ENCODE measurements around the gene LPCAT2. TPM values are rescaled to one million over a fixed set of nuclear protein-coding genes. Genes with fewer than 3 reads are reported as not detected.

The LPCAT2 gene
- total RNA-seq, 4 donors from 2014 or later, result 4.6 to 66.0 (median 10.9) TPM

DNA sequence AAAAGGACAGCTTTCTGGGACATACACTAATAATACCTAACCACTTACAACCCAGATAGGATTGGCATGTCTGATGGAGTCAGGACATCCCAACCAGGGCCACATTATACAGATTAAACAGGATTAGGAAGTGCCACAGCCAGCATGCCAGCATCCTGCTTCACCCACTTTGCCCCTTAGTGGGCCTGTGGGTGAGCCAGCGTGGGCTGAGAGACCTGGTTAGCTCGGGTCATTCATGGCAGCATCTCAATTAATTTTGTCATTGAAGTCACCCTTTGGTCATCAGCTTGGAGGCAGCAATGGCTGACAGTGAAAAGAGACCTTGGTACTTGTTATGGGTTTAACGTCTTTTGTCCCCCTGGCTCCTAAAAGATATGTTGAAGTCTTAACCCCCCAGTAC lies 117.0 kb downstream of the LPCAT2 start:
- no peak for DNase-seq
- Histone ChIP-seq H3K4me1 (no peaks in the 10 kb centered on the region), H3K36me3 (no peaks in the 10 kb centered on the region), H3K4me3 (no peak overlapping the region), H3K27me3 (no peaks in the 10 kb centered on the region), H3K9me3 (no peaks in the 10 kb centered on the region), H3K27ac (no peak overlapping the region)
- no peak for TF ChIP-seq POLR2A (IDR thresholded peaks at IDR 0.05)
- TF ChIP-seq, protein P1, sequence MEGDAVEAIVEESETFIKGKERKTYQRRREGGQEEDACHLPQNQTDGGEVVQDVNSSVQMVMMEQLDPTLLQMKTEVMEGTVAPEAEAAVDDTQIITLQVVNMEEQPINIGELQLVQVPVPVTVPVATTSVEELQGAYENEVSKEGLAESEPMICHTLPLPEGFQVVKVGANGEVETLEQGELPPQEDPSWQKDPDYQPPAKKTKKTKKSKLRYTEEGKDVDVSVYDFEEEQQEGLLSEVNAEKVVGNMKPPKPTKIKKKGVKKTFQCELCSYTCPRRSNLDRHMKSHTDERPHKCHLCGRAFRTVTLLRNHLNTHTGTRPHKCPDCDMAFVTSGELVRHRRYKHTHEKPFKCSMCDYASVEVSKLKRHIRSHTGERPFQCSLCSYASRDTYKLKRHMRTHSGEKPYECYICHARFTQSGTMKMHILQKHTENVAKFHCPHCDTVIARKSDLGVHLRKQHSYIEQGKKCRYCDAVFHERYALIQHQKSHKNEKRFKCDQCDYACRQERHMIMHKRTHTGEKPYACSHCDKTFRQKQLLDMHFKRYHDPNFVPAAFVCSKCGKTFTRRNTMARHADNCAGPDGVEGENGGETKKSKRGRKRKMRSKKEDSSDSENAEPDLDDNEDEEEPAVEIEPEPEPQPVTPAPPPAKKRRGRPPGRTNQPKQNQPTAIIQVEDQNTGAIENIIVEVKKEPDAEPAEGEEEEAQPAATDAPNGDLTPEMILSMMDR (IDR thresholded peaks at IDR 0.05), result no peak

DNA sequence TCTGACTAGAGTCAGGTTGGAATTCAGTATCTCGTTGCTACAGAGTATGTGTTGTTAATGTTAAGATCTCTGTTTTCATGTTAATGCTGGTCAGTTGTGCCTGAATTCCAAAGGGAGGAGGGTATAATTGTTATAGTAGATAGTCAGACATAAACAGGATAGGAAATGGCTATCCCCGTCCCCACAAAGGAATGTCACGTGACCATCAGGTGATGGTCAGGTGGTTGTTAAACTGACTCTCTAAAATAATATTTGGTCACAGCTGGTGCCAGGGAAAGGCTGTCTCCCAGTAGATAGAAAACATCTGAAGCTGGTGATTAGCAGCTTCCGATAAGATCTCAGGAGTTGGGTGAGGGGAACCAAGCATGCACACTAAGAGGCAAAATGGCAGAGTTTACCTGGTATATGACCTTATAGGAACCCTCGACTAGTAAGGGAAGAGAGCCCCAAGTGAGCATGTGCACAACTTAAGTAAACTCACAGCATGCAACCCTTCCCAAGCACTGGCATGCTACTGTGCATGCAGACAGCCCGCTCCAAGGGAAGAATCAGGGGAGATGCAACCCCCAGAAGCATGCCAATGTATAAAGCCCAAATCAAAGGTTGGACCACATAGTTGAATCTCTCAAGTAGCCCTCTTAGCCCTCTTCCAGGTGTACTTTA lies 119.6 kb downstream of the LPCAT2 start:
- Histone ChIP-seq H3K36me3 (no peaks in the 10 kb centered on the region), H3K4me1 (no peaks in the 10 kb centered on the region), H3K4me3 (no peak overlapping the region), H3K27ac (no peak overlapping the region), H3K9me3 (no peaks in the 10 kb centered on the region), H3K27me3 (no peaks in the 10 kb centered on the region)
- DNase-seq, result no peak
- TF ChIP-seq, protein P1 (IDR thresholded peaks at IDR 0.05), result no peak
- TF ChIP-seq POLR2A (IDR thresholded peaks at IDR 0.05), result no peak

- H3K27me3 ChIP-seq, result no peaks in the 10 kb centered on the region
- H3K36me3 ChIP-seq, result no peaks in the 10 kb centered on the region
- H3K27ac ChIP-seq, result no peak overlapping the region
These were observed 121.9 kb downstream of the LPCAT2 start for GRCh38 chr16:55630774-55631173.

GRCh38 chr16:55632259-55632658 lies 123.4 kb downstream of the LPCAT2 start:
- H3K27ac ChIP-seq, result no peak overlapping the region
- no peaks in the 10 kb centered on the region for H3K27me3 ChIP-seq
- no peaks in the 10 kb centered on the region for H3K4me1 ChIP-seq
- DNase-seq, result no peak
- no peak overlapping the region for H3K4me3 ChIP-seq
- no peaks in the 10 kb centered on the region for H3K9me3 ChIP-seq
- H3K36me3 ChIP-seq, result no peaks in the 10 kb centered on the region
- no peak for TF ChIP-seq POLR2A (IDR thresholded peaks at IDR 0.05)
- TF ChIP-seq, protein P1 (IDR thresholded peaks at IDR 0.05), result no peak

More at GRCh38 chr16:55630774-55631173, 121.9 kb downstream of the LPCAT2 start:
- Histone ChIP-seq H3K4me1 (no peaks in the 10 kb centered on the region), H3K9me3 (no peaks in the 10 kb centered on the region), H3K4me3 (no peak overlapping the region)
- DNase-seq, result no peak
- no peak for TF ChIP-seq POLR2A (IDR thresholded peaks at IDR 0.05)
- TF ChIP-seq, protein P1 (IDR thresholded peaks at IDR 0.05), result no peak

DNA sequence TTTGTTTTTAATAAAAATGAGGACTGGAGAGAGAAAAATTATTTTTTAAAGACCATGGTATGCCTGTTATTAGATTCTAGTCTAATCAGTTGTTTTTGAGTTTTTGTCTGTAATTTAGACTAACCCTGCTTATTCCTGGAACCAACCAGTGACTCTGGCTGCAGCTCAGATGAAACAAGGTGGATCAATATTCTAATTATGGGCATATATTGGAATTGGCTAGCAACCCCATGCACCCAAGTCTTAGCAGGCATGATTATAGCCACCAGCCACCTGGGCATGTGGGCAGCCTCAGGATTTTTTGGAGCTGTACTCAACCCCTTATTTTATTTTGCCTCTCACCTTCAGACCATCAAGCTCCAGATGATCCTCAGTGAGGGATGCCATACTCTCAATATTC lies 125.3 kb downstream of the LPCAT2 start:
- Histone ChIP-seq H3K36me3 (no peaks in the 10 kb centered on the region), H3K4me3 (no peak overlapping the region), H3K4me1 (no peaks in the 10 kb centered on the region), H3K27me3 (no peaks in the 10 kb centered on the region), H3K9me3 (no peaks in the 10 kb centered on the region), H3K27ac (no peak overlapping the region)
- TF ChIP-seq POLR2A (IDR thresholded peaks at IDR 0.05), result no peak
- TF ChIP-seq, protein P1 (IDR thresholded peaks at IDR 0.05), result no peak
- DNase-seq, result no peak

Other genes with a start within 250 kb of the LPCAT2 start
- 1 to 10 TPM in 1 of 4 donors, under 1 TPM in 1, not detected in 2; 0.57 to 3.5 TPM for gene IRX6, start 184.9 kb upstream of the LPCAT2 start, total RNA-seq
- gene MMP2, start 29.9 kb upstream of the LPCAT2 start, total RNA-seq, result 100 to 1,000 TPM in 3 of 4 donors, 10 to 100 TPM in 1; 52.2 to 214 (median 123) TPM
- 1 to 10 TPM in 3 of 4 donors, not detected in 1; 1.3 to 5.8 (median 2.3) TPM for gene CAPNS2, start 57.6 kb downstream of the LPCAT2 start, total RNA-seq
- gene SLC6A2, start 146.9 kb downstream of the LPCAT2 start, total RNA-seq, result not detected

All from Peyer's patch (tissue), 4 donors.